SU-DHL-6 (cell line): ENCODE measurements around the gene EIF2AK2.

Source experiments
- H2AFZ ChIP-seq: fragments of 200-600 bp; sonication (generic); 2 replicates; pipeline ENCODE4 v1.6.1; 2014; ENCODE audit warnings: low read depth, mild to moderate bottlenecking, moderate library complexity, mixed read lengths, antibody characterized with exemption, low read length; ENCODE audit not compliant: severe bottlenecking
- H3F3A ChIP-seq: fragments of 200-600 bp; shearing (Covaris generic); 2 replicates; pipeline ENCODE4 v1.6.0; 2016; ENCODE audit warnings: antibody characterized with exemption, mild to moderate bottlenecking; ENCODE audit not compliant: insufficient read depth
- H3K27ac ChIP-seq: fragments of 200-600 bp; sonication (generic); 2 replicates; pipeline ENCODE4 v1.5.1; 2016; ENCODE audit warnings: low read depth, mild to moderate bottlenecking, low read length, moderate library complexity, mixed read lengths
- H3K27me3 ChIP-seq: fragments of 200-600 bp; sonication (generic), shearing (Covaris generic); 2 replicates; pipeline ENCODE4 v1.6.0; 2014; ENCODE audit warnings: mild to moderate bottlenecking, low read length
- H3K36me3 ChIP-seq: fragments of 200-600 bp; sonication (generic); 2 replicates; pipeline ENCODE4 v1.6.1; 2014; ENCODE audit warnings: mild to moderate bottlenecking, low read length, mixed read lengths
- H3K4me2 ChIP-seq: fragments of 300-600, 200-600 bp; shearing (Covaris generic), sonication (generic); 2 replicates; pipeline ENCODE4 v1.6.0; 2014; ENCODE audit warnings: low read length, low read depth, mild to moderate bottlenecking; ENCODE audit not compliant: poor library complexity, severe bottlenecking
- H3K4me3 ChIP-seq: fragments of 200-600 bp; sonication (generic); 2 replicates; pipeline ENCODE4 v1.5.1; 2014; ENCODE audit warnings: antibody characterized with exemption, low read length, mild to moderate bottlenecking, mixed read lengths; ENCODE audit not compliant: insufficient read depth, poor library complexity, severe bottlenecking
- H3K79me2 ChIP-seq: fragments of 200-600 bp; sonication (generic); 2 replicates; pipeline ENCODE4 v1.6.1; 2014; ENCODE audit warnings: mild to moderate bottlenecking, low read length, moderate library complexity; ENCODE audit not compliant: insufficient read depth
- H3K9ac ChIP-seq: fragments of 200-600 bp; sonication (generic); 2 replicates; pipeline ENCODE4 v1.7.0; 2014; ENCODE audit warnings: mild to moderate bottlenecking, low read length
- H3K9me2 ChIP-seq: fragments of 200-600 bp; sonication (generic); replicated peaks from 2 replicates; pipeline ENCODE4 v1.6.1; 2014; ENCODE audit warnings: low read length; ENCODE audit not compliant: insufficient read depth
- H3K9me3 ChIP-seq: fragments of 200-600 bp; sonication (generic); 2 replicates; pipeline ENCODE4 v1.6.1; 2014; ENCODE audit warnings: low read length, mixed read lengths; ENCODE audit not compliant: insufficient read depth
- H4K20me1 ChIP-seq: fragments of 200-600 bp; sonication (generic); 2 replicates; pipeline ENCODE4 v1.6.1; 2014; ENCODE audit warnings: low read depth, mild to moderate bottlenecking, antibody characterized with exemption, low read length, moderate library complexity, mixed read lengths
- CTCF ChIP-seq: fragments of 200-600 bp; sonication (generic); IDR thresholded peaks from one replicate; pipeline ENCODE4 v1.5.1; 2017; ENCODE audit warnings: antibody characterized with exemption, mild to moderate bottlenecking, low read length, moderate library complexity; ENCODE audit not compliant: insufficient read depth, poor library complexity, severe bottlenecking
- EZH2phosphoT487 ChIP-seq: fragments of 200-600 bp; sonication (generic), shearing (Covaris generic); conservative IDR thresholded peaks from 2 replicates; pipeline ENCODE4 v1.6.1; 2018; ENCODE audit warnings: mild to moderate bottlenecking, antibody characterized with exemption, low read length, moderate library complexity, mixed read lengths

EIF2AK2 gene

GRCh38 chr2:37111958-37112357 lies 44.8 kb downstream of the EIF2AK2 start:
- Histone ChIP-seq H3K9me2 (no peaks in the 10 kb centered on the region), H3F3A (no peaks in the 10 kb centered on the region), H3K79me2 (no peaks in the 10 kb centered on the region), H4K20me1 (no peaks in the 10 kb centered on the region), H3K27ac (no peak overlapping the region), H3K36me3 (no peaks in the 10 kb centered on the region), H3K9ac (no peak overlapping the region), H3K9me3 (no peaks in the 10 kb centered on the region), H3K4me3 (no peak overlapping the region), H3K27me3 (no peaks in the 10 kb centered on the region), H2AFZ (no peak overlapping the region), H3K4me2 (no peak overlapping the region)
- TF ChIP-seq EZH2phosphoT487 (no peak), CTCF (no peak)

- H3K9ac ChIP-seq: no peak overlapping the region
- no peaks in the 10 kb centered on the region for H3K9me2 ChIP-seq
- H3K79me2 ChIP-seq: no peaks in the 10 kb centered on the region
- no peaks in the 10 kb centered on the region for H4K20me1 ChIP-seq
- no peak overlapping the region for H2AFZ ChIP-seq
- no peaks in the 10 kb centered on the region for H3K9me3 ChIP-seq
- no peaks in the 10 kb centered on the region for H3K27me3 ChIP-seq
- H3K4me3 ChIP-seq: no peak overlapping the region
- H3K4me2 ChIP-seq: no peak overlapping the region
- no peaks in the 10 kb centered on the region for H3F3A ChIP-seq
- TF ChIP-seq EZH2phosphoT487 (no peak), CTCF (no peak)
- H3K36me3 ChIP-seq: no peaks in the 10 kb centered on the region
- no peak overlapping the region for H3K27ac ChIP-seq
Measured at GRCh38 chr2:37110306-37111212, 46.2 kb downstream of the EIF2AK2 start.

- Histone ChIP-seq H4K20me1 (no peaks in the 10 kb centered on the region), H3K36me3 (no peaks in the 10 kb centered on the region), H3K9me3 (no peaks in the 10 kb centered on the region), H3K27me3 (no peaks in the 10 kb centered on the region), H3F3A (no peaks in the 10 kb centered on the region), H3K27ac (no peak overlapping the region), H3K4me2 (no peak overlapping the region), H3K79me2 (no peaks in the 10 kb centered on the region), H3K9ac (no peak overlapping the region), H2AFZ (no peak overlapping the region), H3K4me3 (no peak overlapping the region), H3K9me2 (no peaks in the 10 kb centered on the region)
- no peak for TF ChIP-seq EZH2phosphoT487
- no peak for TF ChIP-seq CTCF
Measured at GRCh38 chr2:37109523-37109922, 47.3 kb downstream of the EIF2AK2 start.
